Measurements from ENCODE around the gene TSPAN18.

Gene TSPAN18

DNA sequence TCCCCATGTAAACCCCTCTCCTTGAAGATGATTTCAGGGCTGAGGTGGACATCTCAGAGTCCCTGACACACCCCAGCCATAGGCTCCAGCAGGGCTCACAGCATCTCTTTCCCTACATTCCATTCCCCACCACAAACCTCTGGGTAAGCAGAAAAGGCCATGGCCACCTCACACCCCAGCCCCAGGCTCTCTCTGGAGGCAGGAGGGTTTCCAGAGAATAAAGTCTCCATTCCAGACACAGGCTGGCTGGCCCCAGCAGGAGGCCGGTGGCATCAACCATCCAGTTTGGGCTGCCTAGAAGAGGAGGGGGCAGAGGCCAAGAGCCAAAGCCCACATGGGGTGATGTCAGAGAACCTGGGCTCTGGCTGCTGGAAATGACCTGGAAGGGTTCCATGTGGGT lies 162.5 kb downstream of the TSPAN18 start:
- DNase-seq (ENCODE audit: low read depth) = no peak

DNA sequence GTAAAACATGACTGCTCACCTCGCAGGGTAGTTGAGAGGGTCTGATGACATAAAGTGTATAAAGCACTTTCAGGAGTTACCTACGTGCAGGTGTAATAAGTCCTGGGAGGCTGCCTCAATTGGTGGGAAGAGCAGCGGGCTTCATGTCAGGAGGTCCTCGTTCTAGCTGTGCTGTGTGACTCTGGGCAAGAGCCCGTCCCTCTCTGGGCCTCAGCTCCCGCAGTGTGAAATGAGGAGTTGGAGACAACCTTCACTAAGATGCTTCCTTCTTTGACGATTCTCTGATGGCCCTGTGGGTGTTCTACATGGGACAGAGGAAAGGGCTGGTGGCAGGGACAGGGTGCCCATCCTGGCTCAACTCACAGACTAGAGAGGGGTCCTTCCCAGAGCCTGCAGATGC lies 166.1 kb downstream of the TSPAN18 start:
- no peak for DNase-seq (ENCODE audit: low read depth)

DNA sequence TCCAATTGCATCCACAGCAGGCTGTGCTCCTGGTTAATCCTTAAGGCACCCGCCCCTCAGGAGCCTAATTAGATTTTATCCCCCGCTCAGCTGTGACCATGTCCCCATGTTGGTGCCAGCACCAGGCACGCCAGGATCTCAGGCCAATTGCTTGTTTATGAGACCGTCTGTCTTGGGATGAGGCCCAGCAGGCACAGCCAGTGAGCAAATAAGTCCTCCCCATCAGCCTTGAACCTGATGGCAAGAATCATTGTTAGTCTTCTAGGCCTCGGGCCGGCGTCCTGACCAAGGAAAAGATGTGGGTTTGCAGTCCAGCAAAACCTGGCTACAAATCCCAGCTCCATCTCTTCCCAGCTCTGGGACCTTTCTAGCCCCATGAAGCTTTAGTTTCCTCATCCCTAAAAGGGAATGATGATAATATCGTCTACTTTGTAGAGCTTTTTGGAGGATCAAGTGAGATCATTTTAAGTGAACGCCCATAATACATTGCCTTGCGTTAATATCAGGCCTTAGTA lies 166.6 kb downstream of the TSPAN18 start:
- no peak for DNase-seq (ENCODE audit: low read depth)

DNA sequence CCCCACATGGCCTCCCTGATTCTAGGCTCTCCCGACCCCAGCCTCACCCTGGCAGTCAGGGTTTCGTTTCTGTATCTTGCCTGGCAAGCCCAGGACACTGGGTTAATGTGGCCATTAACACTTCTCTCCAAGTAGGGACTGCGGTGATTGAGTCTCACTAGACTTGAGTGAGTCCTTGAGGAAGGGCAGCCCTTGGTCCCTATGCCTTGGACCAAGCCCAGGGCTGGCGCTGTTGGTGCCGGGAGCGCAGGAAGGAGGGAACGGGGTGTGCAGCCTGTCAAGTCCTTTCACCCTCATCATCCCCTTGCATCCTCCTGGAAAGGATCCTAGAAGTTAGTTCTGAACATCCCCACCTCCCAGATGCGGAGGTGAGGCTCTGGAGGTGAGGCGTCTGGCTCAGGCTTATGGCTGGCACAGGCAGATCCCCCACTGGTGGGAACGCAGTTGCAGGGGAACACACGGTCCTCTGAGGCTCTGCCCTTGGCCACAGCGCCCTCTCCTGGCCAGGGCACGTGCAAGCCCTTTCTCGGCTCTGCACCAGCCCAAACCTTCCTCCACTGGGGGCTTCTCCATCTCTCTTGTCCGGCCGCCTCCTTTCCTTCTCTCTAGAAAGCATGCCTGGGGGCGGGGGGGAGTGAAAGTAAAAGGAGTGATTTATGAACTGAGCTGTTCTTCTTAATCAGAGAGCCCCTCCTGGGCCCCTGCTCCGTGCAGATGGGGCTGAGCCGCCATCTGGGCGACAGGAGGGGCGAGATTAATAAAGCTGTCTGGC lies 167.3 kb downstream of the TSPAN18 start:
- peak; percentile 51 for DNase-seq (ENCODE audit: low read depth)

DNA sequence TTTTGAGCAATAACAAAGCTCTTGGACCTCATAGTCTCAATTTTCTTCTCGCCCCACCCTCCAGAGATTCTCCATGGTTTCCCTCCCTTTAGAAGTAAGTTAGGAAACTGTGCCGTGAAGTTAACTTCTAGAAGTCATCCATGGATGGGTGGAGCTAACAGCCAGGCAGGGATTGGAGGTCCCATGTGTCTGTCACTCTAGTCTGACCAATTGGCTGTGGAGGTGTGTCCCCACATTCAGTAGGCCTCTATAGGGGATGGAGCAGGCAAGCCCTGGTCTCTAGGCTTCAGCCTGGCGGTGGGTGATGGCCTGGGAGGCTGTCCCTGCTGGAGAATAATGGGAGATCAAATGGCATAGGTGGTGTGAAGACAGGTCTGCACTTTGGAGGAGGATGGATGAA lies 173.2 kb downstream of the TSPAN18 start:
- no peak for DNase-seq (ENCODE audit: low read depth)

DNA sequence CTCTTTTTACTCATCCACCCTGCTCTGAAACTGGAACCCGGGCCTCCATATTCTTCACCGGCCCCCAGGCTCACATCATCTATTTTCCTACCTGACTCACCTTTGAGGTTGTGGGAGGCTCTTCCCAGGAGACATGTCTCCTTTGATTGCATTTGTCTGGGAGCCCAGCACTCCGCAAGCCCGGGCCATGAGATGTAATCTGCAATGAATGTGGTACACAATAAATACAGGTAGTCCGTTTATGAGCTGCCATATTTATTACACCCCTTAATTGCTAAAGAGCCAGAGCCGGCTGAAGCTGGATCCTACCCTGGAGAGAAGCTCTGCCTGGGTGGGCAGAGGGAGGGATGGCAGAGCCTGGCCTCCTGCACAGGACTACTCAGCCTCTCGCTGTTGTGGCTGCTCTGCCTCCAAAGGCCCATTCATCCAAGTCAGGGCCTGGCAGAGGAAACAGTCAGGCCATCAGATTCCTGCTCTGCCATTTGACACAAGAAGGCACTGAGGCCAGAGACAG lies 174.4 kb downstream of the TSPAN18 start:
- no peak for DNase-seq (ENCODE audit: low read depth)

DNA sequence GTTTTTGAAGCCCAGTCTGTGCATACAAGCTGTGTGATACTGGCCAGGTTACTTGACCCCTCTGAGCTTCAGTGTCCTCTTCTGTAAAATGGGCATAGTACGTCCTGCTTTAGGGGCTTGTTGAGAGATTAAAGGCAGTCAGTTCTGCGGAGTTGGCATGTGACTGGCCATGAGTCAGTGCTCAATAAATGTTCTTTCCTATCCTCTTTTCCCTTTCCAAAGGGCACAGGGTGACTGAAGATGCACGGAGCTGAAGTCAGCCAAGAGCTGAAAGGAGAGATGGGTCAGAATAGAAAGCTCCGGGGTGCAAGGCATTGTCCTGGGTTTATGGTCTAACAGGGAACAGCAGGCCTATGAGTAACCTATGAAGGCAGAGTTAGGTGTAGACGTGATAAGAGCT lies 175.0 kb downstream of the TSPAN18 start:
- DNase-seq (ENCODE audit: low read depth) = no peak

DNA sequence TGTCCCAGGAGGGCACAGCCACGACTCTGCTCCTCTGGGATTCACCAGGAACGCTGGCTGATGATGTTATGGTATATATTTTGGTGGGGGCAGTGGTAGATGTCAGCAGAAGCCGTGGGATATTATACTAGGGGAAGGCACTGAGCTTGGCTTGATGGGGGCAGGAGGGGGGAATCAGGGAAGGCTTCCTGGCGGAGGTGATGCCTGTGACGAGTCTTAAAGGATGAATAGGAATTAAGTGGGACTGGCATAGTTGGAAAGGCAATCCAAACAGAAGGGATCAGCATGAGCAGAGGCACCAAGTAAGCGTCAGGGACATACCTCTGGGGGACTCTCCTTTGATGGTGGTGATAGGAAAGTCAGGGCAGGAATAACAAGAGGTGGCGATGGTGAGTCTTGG lies 176.3 kb downstream of the TSPAN18 start:
- no peak for DNase-seq (ENCODE audit: low read depth)

DNA sequence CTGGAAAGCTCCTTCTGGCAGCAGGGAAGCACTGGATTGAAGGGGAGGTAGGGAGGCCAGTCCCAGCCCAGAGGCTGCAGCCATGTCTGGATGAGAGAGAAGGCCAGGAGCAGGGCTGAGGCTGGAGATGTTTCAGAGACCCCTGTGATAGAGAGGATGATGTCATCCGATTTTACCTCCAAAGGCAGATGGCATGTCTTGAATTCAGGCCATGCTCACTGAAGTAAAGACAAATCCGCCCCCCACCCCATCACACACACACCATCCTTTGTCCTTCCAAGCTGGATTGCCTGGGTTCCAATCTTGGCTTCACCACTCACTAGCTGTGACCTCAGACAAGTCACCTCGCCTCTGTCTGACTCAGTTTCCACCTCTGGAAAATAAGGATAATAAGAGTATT lies 176.8 kb downstream of the TSPAN18 start:
- no peak for DNase-seq (ENCODE audit: low read depth)

DNA sequence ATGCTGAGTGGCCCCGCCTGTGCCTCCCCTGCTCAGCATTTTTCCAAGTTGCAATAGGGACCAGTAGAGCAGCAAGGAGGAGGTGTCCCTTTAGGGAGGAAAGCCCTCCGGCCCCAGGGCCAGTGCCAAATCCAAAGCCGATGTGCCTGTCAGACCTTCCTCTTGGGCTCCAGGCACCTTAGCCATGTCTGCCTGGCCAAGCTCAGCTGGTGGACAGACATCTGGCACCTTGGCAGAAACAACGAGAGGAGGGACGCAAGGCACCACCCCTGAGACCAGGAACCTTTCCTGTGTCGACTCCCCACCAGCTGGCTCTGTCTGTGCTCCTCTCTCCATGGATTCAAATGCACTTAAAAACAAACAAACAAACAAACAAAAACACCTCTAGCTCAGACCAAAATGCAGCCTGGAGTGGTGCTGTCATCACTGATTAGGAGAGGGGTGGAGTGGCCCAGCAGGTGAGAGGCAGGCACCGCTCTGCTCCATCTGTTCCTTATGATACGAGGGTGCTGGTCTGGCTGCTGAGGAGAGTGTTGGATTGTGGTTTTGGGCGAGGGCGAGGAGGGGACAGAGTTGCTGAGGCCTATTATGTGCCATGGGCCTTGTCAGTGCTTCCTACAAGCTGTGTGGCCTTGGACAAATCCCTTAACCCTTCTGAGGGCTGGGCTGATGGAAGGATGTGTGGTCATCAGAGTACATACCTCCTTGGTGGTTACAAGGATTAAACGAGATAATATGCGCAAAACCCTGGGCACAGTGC lies 177.7 kb downstream of the TSPAN18 start:
- no peak for DNase-seq (ENCODE audit: low read depth)

DNA sequence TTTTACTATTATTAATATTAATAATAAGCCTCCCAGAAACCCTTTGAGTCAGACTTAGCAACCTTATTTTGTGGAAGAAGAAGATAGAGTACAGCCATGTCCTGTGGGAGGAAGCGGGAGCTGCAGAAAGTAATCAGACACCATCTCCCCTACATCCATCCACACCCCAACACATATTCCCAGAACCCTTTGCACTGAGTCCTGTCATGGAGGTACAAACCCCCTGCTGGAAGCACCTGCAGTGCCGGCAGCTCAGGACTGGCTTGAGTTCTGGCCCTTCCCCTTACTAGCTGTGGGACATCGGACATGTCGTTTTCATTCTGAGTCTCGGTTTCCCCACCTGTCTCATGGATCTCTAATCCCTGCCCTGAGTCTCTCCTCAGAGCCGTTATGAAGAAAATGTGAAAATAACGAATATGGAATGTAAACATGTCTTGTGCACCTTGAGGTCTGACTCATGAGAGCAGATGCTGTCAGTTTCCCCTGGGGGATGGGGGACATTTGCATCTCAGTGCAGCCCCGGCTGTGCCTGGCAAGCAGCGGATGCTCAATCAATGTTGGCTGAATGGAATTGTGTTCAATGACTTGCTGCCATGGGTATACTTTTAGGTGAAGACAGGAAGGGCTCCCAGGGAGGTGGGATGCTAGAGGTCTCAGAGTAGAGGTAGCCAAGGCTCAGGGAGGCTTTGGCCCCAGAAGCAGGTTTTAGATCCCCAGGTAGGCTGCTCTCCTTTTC lies 178.5 kb downstream of the TSPAN18 start:
- no peak for DNase-seq (ENCODE audit: low read depth)

DNA sequence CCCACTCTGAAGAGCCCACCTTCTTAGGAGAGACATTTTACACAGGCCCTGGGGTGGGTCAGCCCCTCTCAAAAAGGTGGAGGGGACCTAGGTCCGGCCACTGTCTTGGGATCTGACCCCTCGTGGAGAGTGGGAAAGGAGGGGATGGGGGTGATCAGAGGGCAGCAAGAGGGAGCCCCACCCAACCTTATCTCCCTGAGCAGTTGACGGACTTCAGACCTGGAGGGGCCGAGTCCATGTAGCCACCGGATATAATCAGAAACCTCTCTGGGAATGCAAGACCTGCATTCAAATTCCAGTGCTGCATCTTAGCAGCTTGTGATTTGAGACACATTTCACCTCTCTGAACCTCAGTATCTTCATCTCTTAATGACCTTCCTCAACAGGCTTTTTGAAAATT lies 179.9 kb downstream of the TSPAN18 start:
- no peak for DNase-seq (ENCODE audit: low read depth)

DNA sequence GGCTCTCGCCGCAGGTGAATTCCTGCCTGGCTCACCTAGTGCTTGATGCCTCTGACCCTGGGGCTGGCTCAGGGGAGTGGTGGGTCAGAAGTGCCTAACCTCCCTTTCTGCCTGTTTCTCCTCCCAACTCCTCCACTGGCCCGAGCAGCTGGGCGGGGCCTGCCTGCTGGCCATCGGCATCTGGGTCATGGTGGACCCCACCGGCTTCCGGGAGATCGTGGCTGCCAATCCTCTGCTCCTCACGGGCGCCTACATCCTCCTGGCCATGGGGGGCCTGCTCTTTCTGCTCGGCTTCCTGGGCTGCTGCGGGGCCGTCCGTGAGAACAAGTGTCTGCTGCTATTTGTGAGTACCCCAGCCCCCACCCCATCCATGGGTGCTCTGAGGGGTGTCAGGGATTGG lies 182.8 kb downstream of the TSPAN18 start:
- no peak for DNase-seq (ENCODE audit: low read depth)

DNA sequence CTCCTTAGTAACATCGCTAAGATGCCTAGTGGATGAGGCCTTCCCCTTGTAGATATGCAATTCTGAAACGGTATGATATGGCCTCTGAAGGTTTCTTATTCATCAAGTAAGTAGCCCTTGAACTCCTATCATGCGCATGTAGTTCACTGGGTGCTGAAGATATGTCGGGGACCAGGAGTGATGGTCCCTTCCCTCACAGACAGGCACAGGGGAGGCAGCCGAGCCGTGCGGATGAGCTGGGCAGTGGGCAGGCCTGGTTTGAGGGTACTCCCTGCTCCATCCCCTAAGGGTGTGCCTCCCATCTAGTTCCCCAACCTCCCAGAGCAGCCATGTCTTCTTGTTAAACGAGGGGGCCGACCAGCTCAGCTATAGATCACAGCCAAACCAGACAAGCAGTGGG lies 183.8 kb downstream of the TSPAN18 start:
- no peak for DNase-seq (ENCODE audit: low read depth)

DNA sequence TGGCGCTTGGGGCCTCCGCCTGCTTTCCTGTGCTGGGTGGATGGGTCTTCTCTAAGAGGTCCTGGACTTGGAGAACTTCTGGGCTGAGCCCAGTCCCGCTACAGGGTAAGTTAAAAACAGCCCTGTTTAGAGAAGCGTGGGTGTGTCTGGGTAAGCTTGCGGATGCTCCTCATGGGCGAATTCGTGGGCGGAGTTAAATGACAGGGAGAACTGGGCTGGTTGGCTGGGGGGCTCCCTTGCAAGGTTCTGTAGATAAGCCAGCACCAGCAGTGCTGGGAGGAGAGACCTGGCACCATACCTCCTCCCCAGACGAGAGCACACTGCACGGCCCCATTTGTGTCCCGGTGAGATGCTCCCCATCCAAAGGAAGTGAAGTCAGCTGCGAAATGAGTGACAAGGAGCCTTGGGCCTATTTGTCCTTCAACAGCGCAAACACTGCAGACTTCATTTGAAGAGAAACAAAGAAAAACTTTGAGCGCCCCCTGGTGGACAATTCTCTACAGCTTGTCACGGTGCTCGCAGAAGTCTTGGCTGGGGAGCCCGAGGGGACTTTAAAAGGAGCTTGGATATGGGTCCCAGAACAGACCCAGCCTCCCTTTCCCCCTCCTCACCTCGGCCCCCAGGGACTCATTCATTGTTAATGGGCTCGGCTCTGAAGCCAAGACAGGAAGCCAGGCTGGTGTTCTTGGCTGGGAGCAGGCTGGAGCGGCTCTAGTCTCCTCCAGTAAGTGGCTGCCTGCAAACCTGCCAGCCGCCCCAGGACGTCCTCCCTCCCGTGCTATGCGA lies 184.5 kb downstream of the TSPAN18 start:
- peak; percentile 79 for DNase-seq (ENCODE audit: low read depth)

DNA sequence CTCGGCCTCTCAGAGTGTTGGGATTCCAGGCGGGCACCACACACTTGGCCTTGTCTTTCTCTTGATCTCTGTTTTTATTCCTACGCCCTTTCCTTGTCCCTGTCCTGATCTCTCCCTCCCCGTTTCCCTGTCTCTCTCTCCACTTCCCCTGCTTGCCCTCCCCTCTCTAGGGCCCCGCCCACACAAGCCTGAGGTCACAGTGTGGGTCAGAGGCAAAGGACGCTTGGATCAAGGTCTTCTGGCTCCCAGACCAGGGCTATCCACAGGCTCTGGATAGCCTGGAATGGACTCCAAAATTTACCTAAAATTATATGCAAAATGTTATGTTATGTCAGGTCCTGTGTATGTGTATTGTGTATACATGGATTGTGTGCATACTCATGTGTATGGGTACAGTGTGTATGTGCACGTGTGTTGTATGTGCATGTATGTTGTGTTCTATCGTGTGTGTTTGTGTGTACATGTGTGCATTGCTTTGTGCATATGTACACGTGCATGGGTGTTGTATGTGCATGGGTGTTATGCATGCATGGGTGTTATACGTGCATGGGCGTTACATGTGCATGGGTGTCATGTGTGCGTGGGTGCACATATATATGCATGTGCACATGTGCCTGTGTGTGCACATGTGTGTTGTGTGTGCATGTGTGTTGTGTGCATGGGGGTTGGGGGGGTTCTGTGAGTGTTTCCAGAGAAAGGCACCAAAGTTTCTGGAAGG lies 185.7 kb downstream of the TSPAN18 start:
- DNase-seq (ENCODE audit: low read depth) = no peak

DNA sequence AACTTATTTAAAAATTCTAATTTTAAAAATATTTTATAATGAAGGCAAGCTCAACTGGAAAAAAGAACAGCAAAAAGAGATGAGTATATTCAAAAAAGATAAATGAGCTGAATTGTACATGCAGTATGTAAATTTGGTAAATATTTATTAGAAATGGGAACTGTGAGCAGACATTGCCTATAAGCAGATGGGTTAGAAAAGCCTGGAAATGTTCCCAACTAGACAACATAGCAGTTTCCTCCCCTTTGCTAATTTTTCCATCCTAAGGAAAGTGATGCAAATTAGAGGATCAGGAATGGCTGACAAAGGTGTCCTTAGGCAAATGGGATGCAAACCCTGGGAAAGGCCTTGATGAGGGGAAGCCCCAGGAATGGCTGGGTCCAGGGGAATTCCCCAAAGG lies 186.7 kb downstream of the TSPAN18 start:
- no peak for DNase-seq (ENCODE audit: low read depth)

DNA sequence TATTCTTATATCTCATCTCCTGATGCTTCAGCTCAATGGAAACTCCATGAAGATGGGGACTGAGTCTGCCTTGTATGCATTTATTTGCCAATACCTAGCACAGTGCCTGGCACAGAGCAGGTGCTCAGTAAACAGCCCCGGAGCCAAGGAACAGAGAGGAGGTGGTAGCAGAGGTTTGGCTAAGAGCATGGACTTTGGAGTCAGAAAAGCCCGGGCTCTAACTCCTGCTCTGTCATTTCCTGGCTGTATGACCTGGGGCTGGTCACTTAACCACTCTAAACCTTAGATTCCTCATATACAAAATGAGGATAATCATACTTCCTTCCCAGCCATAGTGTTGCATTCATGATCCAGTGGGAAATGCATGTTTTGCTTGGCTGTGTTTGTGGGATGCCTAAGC lies 187.3 kb downstream of the TSPAN18 start:
- no peak for DNase-seq (ENCODE audit: low read depth)

DNA sequence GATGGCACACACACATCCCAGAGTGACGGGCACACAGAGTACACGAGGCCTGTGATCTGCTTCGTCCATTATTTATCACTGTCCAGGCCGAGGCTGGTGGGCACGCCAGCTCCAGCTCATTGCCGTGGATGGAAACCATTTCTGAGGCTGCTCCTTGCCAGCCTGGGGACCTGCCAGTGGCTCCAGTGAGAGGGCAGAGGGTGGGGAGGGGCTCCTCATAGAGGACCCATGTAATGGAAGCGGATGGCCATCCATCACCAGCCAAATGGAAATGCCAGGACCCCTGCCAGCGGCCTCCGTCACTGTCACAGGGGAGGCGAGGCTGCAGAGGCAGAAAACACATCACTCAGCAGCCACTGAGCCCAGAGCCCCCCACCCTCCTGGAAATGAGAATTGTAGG lies 188.2 kb downstream of the TSPAN18 start:
- DNase-seq (ENCODE audit: low read depth) = no peak

DNA sequence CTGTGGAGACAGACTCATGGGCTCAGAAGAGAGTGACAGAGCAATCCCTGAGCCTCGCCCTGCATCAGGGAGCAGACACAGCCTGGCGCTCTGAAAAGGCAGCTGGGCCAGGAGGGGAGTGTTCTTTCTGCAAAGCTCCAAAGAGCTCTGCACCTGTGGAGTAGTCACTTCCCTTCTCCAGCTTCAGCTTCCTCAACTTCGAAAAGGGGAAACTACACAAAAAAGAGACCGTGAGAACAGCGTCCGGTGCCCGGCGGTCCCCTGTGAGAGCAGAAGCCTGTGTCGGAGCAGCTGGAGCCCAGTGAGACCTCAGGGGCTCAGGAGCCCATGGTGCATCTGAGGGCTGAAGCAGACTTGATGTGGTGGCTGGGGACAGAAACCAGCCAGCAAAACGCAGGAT lies 188.9 kb downstream of the TSPAN18 start:
- DNase-seq (ENCODE audit: low read depth) = no peak

DNA sequence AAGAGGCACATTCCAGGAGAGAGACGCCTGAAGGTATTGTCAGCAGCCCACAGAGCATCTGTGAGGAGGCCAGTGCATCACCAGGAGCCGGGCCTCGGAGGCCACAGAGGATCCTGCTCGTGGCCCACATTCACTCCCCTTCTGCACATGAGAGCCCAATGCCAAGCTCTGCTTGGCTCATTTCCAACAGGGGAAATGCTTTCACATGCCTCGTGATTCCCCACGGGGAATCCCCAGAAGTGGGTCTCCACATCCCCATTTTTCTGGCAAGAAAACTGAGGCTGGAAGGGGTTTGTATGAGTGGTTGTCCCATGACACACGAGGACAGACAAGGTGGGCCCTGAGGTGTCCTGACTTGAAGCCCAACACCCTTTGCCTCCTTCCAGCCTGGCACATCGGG lies 189.6 kb downstream of the TSPAN18 start:
- no peak for DNase-seq (ENCODE audit: low read depth)

All from stimulated activated CD8-positive, alpha-beta memory T cell treated with anti-CD3 and anti-CD28 coated beads, Interleukin-15, amount 100 ng/mL, for 24 hours (primary cell).